OCI-LY1 (cell line): Measurements from ENCODE around the gene SLC2A10.

Experiments
- H2AFZ ChIP-seq: fragments of 200-600 bp; sonication (generic), shearing (Covaris generic); 2 replicates; pipeline ENCODE4 v1.6.0; 2014; ENCODE audit warnings: antibody characterized with exemption, mild to moderate bottlenecking, low read length
- H3F3A ChIP-seq: fragments of 200-600 bp; sonication (generic), shearing (Covaris generic); 2 replicates; pipeline ENCODE4 v1.6.0; 2014; ENCODE audit warnings: mild to moderate bottlenecking, antibody characterized with exemption, low read length, moderate library complexity; ENCODE audit not compliant: insufficient read depth
- H3K27ac ChIP-seq: fragments of 200-600 bp; sonication (generic); 2 replicates; pipeline ENCODE4 v1.5.1; 2014; ENCODE audit warnings: low read length, mixed run types, mild to moderate bottlenecking, low read depth; ENCODE audit not compliant: poor library complexity, severe bottlenecking
- H3K27me3 ChIP-seq: fragments of 200-600 bp; sonication (generic); 2 replicates; pipeline ENCODE4 v1.6.0; 2014; ENCODE audit warnings: antibody characterized with exemption, mild to moderate bottlenecking, low read length, moderate library complexity; ENCODE audit not compliant: insufficient read depth
- H3K36me3 ChIP-seq: fragments of 200-600 bp; sonication (generic); 2 replicates; pipeline ENCODE4 v1.6.1; 2014; ENCODE audit warnings: mild to moderate bottlenecking, antibody characterized with exemption, low read length, moderate library complexity, mixed read lengths; ENCODE audit not compliant: insufficient read depth
- H3K4me1 ChIP-seq: fragments of 200-600 bp; sonication (generic); 2 replicates; pipeline ENCODE4 v1.5.1; 2014; ENCODE audit warnings: mild to moderate bottlenecking, low read length, moderate library complexity; ENCODE audit not compliant: insufficient read depth, severe bottlenecking
- H3K4me2 ChIP-seq: fragments of 200-600 bp; sonication (generic), shearing (Covaris generic); 2 replicates; pipeline ENCODE4 v1.6.1; 2014; ENCODE audit warnings: low read length
- H3K4me3 ChIP-seq: fragments of 200-600 bp; sonication (generic); 2 replicates; pipeline ENCODE4 v1.5.1; 2014; ENCODE audit warnings: low read length, low read depth, mild to moderate bottlenecking, mixed read lengths; ENCODE audit not compliant: poor library complexity, severe bottlenecking
- H3K79me2 ChIP-seq: fragments of 200-600 bp; shearing (Covaris generic); 2 replicates; pipeline ENCODE4 v1.6.1; 2016; ENCODE audit warnings: mixed run types, low read length, mixed read lengths; ENCODE audit not compliant: insufficient read depth
- H3K9ac ChIP-seq: fragments of 200-600 bp; sonication (generic), shearing (Covaris generic); 2 replicates; pipeline ENCODE4 v1.6.1; 2014; ENCODE audit warnings: mild to moderate bottlenecking, low read length, mixed read lengths
- H3K9me2 ChIP-seq: fragments of 200-600 bp; sonication (generic), shearing (Covaris generic); 2 replicates; pipeline ENCODE4 v1.6.1; 2014; ENCODE audit warnings: low read depth, mild to moderate bottlenecking, low read length, mixed read lengths
- H3K9me3 ChIP-seq: fragments of 200-600 bp; shearing (Covaris generic); 2 replicates; pipeline ENCODE4 v1.6.1; 2014; ENCODE audit warnings: low read length, mixed read lengths
- H4K20me1 ChIP-seq: fragments of 200-600 bp; sonication (generic), shearing (Covaris generic); 2 replicates; pipeline ENCODE4 v1.6.0; 2016; ENCODE audit warnings: mild to moderate bottlenecking, low read length; ENCODE audit not compliant: insufficient read depth
- EZH2 ChIP-seq: fragments of 200-600 bp; sonication (generic), shearing (Covaris generic); IDR thresholded peaks from 2 replicates; pipeline ENCODE4 v1.8.0; 2017; ENCODE audit warnings: borderline replicate concordance, mixed run types, mild to moderate bottlenecking, antibody characterized with exemption, low read length, moderate library complexity, mixed read lengths
- TF ChIP-seq, protein P1 (sequence below): fragments of 200-600 bp; sonication (generic), shearing (Covaris generic); IDR thresholded peaks from 2 replicates; pipeline ENCODE4 v1.5.1; 2017; ENCODE audit warnings: mild to moderate bottlenecking, antibody characterized with exemption, low read length, moderate library complexity, mixed read lengths

The SLC2A10 gene

GRCh38 chr20:46742669-46743045 is 33.2 kb downstream of the SLC2A10 start:
- no peak overlapping the region for H3K4me3 ChIP-seq
- peaks cover 10% of the 10 kb centered on the region for H3K27me3 ChIP-seq
- TF ChIP-seq, protein P1, sequence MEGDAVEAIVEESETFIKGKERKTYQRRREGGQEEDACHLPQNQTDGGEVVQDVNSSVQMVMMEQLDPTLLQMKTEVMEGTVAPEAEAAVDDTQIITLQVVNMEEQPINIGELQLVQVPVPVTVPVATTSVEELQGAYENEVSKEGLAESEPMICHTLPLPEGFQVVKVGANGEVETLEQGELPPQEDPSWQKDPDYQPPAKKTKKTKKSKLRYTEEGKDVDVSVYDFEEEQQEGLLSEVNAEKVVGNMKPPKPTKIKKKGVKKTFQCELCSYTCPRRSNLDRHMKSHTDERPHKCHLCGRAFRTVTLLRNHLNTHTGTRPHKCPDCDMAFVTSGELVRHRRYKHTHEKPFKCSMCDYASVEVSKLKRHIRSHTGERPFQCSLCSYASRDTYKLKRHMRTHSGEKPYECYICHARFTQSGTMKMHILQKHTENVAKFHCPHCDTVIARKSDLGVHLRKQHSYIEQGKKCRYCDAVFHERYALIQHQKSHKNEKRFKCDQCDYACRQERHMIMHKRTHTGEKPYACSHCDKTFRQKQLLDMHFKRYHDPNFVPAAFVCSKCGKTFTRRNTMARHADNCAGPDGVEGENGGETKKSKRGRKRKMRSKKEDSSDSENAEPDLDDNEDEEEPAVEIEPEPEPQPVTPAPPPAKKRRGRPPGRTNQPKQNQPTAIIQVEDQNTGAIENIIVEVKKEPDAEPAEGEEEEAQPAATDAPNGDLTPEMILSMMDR: no peak
- no peak for TF ChIP-seq EZH2
- H3K9me3 ChIP-seq: no peaks in the 10 kb centered on the region
- H3K9me2 ChIP-seq: no peaks in the 10 kb centered on the region
- H3K79me2 ChIP-seq: no peaks in the 10 kb centered on the region
- no peak overlapping the region for H3K9ac ChIP-seq
- no peaks in the 10 kb centered on the region for H3K36me3 ChIP-seq
- no peaks in the 10 kb centered on the region for H4K20me1 ChIP-seq
- no peak overlapping the region for H3K4me2 ChIP-seq
- no peak overlapping the region for H3K27ac ChIP-seq
- H3K4me1 ChIP-seq: no peaks in the 10 kb centered on the region
- H3F3A ChIP-seq: no peaks in the 10 kb centered on the region
- no peak overlapping the region for H2AFZ ChIP-seq

GRCh38 chr20:46743088-46743487 is 33.6 kb downstream of the SLC2A10 start:
- no peaks in the 10 kb centered on the region for H3F3A ChIP-seq
- H3K4me1 ChIP-seq: no peaks in the 10 kb centered on the region
- H3K9ac ChIP-seq: no peak overlapping the region
- TF ChIP-seq EZH2: no peak
- TF ChIP-seq, protein P1: no peak
- H3K9me3 ChIP-seq: no peaks in the 10 kb centered on the region
- H3K36me3 ChIP-seq: no peaks in the 10 kb centered on the region
- no peaks in the 10 kb centered on the region for H4K20me1 ChIP-seq
- H3K27ac ChIP-seq: no peak overlapping the region
- no peak overlapping the region for H3K4me2 ChIP-seq
- no peaks in the 10 kb centered on the region for H3K79me2 ChIP-seq
- H3K9me2 ChIP-seq: no peaks in the 10 kb centered on the region
- H3K27me3 ChIP-seq: peaks cover 11% of the 10 kb centered on the region
- H3K4me3 ChIP-seq: no peak overlapping the region
- H2AFZ ChIP-seq: no peak overlapping the region

GRCh38 chr20:46746956-46747526 is 37.6 kb downstream of the SLC2A10 start:
- H3K4me3 ChIP-seq: no peak overlapping the region
- H3K4me2 ChIP-seq: no peak overlapping the region
- H3K27me3 ChIP-seq: peaks cover 5% of the 10 kb centered on the region; the same call in 1 of the 2 replicates
- no peak overlapping the region for H2AFZ ChIP-seq
- no peaks in the 10 kb centered on the region for H3K9me3 ChIP-seq
- H3F3A ChIP-seq: no peaks in the 10 kb centered on the region
- H3K9ac ChIP-seq: no peak overlapping the region
- H3K4me1 ChIP-seq: no peaks in the 10 kb centered on the region
- H3K79me2 ChIP-seq: no peaks in the 10 kb centered on the region
- H3K9me2 ChIP-seq: no peaks in the 10 kb centered on the region
- no peaks in the 10 kb centered on the region for H4K20me1 ChIP-seq
- no peaks in the 10 kb centered on the region for H3K36me3 ChIP-seq
- H3K27ac ChIP-seq: no peak overlapping the region
- TF ChIP-seq, protein P1: no peak
- no peak for TF ChIP-seq EZH2
